ENCODE measurements around the gene C5orf34.
"Not testable (repeated sequence)": the region's sequence is repeated elsewhere in the genome, so short reads cannot be mapped to it uniquely, and the experiment has no call there.

C5orf34 gene, protein sequence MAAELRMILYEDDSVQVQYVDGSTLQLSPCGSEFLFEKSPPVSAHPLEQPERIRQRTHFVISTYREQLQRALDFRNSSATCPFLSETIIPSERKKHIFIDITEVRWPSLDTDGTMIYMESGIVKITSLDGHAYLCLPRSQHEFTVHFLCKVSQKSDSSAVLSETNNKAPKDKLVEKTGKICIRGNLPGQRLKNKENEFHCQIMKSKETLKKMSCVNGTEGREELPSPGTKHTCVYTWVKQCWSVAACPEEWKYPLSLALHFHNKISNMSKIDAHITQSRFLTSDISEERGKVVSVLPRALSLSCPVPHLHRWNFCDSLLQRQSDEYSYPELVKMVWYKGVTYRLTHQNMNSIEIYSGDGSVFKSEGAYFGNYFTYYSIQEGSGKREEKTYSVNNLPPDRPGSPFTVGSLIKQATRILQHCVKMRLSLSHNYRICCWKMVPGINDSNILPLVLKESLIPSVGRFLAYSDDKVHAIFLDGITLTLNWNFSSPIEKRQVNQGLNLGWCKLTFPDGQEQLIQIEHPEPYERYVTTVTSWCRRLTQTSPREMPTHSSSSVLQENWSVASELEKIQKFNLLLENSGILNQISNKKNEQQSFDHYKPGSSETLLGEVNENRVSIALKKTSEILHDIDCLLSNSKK

GRCh38 chr5:43514816-43515677 lies at the start of gene C5orf34:
C5orf34 (minus strand) TSS chr5:43515148; CDS start chr5:43509339, 5,809 bp downstream.
- Mint-ChIP-seq H3K9me3 (no peaks in the 10 kb centered on the region), H3K27me3 (no peaks in the 10 kb centered on the region), H3K4me1 (peaks cover 32% of the 10 kb centered on the region), H3K27ac (peak within 1 kb of the TSS; percentile 92), H3K36me3 (peaks cover 5% of the 10 kb centered on the region), H3K4me3 (peak within 1 kb of the TSS; percentile 89)
- peak; percentile 99 for ATAC-seq

DNA sequence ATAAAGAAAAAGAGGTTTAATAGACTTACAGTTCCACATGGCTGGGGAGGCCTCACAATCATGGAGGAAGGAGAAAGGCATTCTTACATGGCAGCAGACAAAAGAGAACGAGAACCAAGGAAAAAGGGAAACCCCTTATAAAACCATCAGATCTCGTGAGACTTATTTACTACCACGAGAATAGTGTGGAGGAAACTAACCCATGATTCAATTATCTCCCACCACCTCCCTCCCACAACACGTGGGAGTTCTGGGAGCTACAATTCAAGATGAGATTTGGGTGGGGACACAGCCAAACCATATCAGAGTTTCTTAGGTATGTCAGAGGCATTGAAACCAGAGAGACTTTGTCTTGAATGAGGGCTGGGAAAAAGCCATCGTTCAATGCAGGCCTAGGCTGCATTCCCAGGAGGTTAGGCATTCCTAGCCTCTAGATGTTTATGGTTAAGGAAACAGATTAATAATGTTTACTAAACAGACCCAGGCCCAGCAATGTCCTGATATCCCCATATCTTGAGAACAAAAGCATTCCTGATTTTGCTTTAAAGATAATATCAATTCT lies 49.4 kb upstream of the C5orf34 start:
- no peak for ATAC-seq
- H3K27ac Mint-ChIP-seq, result no peak overlapping the region
- H3K9me3 Mint-ChIP-seq, result no peaks in the 10 kb centered on the region
- no peaks in the 10 kb centered on the region for H3K36me3 Mint-ChIP-seq
- no peak overlapping the region for H3K4me3 Mint-ChIP-seq
- peaks cover under 1% of the 10 kb centered on the region for H3K4me1 Mint-ChIP-seq
- H3K27me3 Mint-ChIP-seq, result peaks cover 8% of the 10 kb centered on the region

DNA sequence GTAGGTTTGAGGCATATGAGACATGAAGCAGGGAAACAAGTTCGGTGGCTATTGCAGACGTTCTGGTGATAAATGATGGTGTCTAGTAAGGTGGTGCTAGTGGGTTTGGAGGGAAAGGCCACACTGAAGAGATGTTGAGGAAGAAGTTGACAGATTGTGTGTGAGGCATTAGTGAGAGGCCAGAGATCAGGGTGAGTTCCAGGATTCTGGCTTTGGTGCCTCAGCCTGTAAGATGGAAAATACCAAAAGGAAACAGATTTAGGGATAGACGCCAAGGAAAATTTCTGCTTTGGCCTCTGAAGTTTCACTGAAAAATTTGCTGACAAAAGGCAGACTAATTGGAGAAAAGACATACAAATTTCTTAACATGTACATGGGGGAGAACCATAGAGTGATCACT lies 48.4 kb upstream of the C5orf34 start:
- Mint-ChIP-seq H3K4me3 (no peak overlapping the region), H3K36me3 (no peaks in the 10 kb centered on the region), H3K4me1 (peaks cover 6% of the 10 kb centered on the region), H3K27ac (no peak overlapping the region), H3K27me3 (peaks cover 8% of the 10 kb centered on the region), H3K9me3 (no peaks in the 10 kb centered on the region)
- no peak for ATAC-seq

GRCh38 chr5:43561356-43561755 lies 46.4 kb upstream of the C5orf34 start:
- Mint-ChIP-seq H3K27me3 (peaks cover 8% of the 10 kb centered on the region), H3K4me1 (peaks cover 15% of the 10 kb centered on the region), H3K36me3 (no peaks in the 10 kb centered on the region), H3K27ac (no peak overlapping the region), H3K4me3 (no peak overlapping the region), H3K9me3 (no peaks in the 10 kb centered on the region)
- no peak for ATAC-seq

GRCh38 chr5:43560128-43560527 lies 45.2 kb upstream of the C5orf34 start:
- H3K4me3 Mint-ChIP-seq, result no peak overlapping the region
- no peak for ATAC-seq
- H3K36me3 Mint-ChIP-seq, result no peaks in the 10 kb centered on the region
- no peak overlapping the region for H3K27ac Mint-ChIP-seq
- H3K9me3 Mint-ChIP-seq, result no peaks in the 10 kb centered on the region
- peaks cover 8% of the 10 kb centered on the region for H3K27me3 Mint-ChIP-seq
- peaks cover 15% of the 10 kb centered on the region for H3K4me1 Mint-ChIP-seq

GRCh38 chr5:43556857-43557542 lies 42.1 kb upstream of the C5orf34 start, which contains the start of gene PAIP1:
PAIP1 (minus strand) TSS chr5:43557077; CDS start chr5:43556846, 231 bp downstream.
- ATAC-seq, result peak; percentile 92

GRCh38 chr5:43556607-43556856 lies 41.6 kb upstream of the C5orf34 start:
- Mint-ChIP-seq H3K4me3 (peak overlapping the region; percentile 89), H3K4me1 (peaks cover 15% of the 10 kb centered on the region), H3K27ac (peak overlapping the region; percentile 95)
- not testable (repeated sequence) for H3K27me3 Mint-ChIP-seq, H3K9me3 Mint-ChIP-seq, H3K36me3 Mint-ChIP-seq
- peak; percentile 95 for ATAC-seq

More at GRCh38 chr5:43556857-43557542, 42.1 kb upstream of the C5orf34 start, which contains the start of gene PAIP1:
- Mint-ChIP-seq H3K36me3 (no peaks in the 10 kb centered on the region), H3K9me3 (no peaks in the 10 kb centered on the region), H3K4me1 (peaks cover 15% of the 10 kb centered on the region), H3K27me3 (no peaks in the 10 kb centered on the region), H3K27ac (peak within 1 kb of the TSS; percentile 95), H3K4me3 (peak within 1 kb of the TSS; percentile 89)

DNA sequence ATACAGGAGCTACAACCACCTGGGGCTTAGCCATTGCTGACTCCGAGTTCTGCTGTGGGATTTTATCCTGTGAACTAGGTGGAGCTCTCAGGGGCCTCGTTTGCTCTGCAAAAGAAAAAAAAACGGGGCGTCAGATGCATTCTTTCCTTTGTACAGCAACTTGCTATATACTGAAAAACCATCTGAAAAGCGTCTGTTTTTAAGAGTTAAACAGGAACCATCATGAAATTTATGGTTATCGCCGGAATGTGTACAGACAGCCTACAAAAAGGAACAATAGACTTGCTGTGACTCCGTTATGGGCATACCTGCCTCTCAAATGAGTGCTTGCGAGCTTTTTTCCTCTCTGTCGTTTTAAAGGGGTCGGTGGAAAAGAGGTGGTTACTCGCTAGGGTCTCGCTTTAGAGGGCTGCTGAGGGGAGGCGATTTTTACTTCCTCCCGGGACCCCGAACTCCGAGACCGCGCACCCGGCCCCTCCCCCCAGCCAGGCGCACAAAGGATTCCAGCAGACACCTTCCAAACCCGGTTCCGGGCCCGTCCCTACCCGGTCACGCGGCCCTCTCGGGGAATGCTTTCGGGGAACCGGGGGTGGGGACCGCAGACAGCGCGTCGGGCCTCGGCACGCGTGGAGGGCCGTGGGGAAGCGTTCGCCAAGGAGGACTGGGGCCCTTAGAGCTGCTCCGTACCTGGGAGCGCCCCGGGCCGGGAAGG lies 41.1 kb upstream of the C5orf34 start:
- H3K36me3 Mint-ChIP-seq, result peaks cover 2% of the 10 kb centered on the region
- no peaks in the 10 kb centered on the region for H3K9me3 Mint-ChIP-seq
- no peaks in the 10 kb centered on the region for H3K27me3 Mint-ChIP-seq
- peaks cover 17% of the 10 kb centered on the region for H3K4me1 Mint-ChIP-seq
- no peak for ATAC-seq
- peak overlapping the region; percentile 95 for H3K27ac Mint-ChIP-seq
- H3K4me3 Mint-ChIP-seq, result peak overlapping the region; percentile 89

DNA sequence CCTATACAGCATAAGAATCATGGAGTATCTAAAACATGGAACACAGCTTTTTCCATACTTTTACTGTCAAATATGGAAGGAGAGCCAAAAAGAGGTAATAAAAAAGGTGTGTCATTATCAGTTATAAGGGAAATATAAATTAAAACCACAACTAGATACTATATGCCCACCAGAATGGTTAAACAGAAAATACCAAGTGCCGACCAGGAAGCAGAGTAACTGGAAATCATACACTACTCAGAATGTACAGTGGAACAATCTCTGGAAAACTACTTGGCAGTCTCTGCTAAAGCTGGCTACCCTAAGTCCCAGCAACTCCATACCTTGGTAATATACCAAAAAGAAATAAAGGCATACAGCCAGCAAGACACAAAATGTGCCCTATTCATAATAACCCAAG lies 39.5 kb upstream of the C5orf34 start:
- Mint-ChIP-seq H3K36me3 (peaks cover 9% of the 10 kb centered on the region), H3K9me3 (no peaks in the 10 kb centered on the region), H3K27me3 (no peaks in the 10 kb centered on the region), H3K27ac (no peak overlapping the region), H3K4me1 (peaks cover 24% of the 10 kb centered on the region), H3K4me3 (no peak overlapping the region)
- ATAC-seq, result no peak

GRCh38 chr5:43553381-43553780 lies 38.4 kb upstream of the C5orf34 start:
- Mint-ChIP-seq H3K9me3 (no peaks in the 10 kb centered on the region), H3K27me3 (no peaks in the 10 kb centered on the region), H3K36me3 (peaks cover 13% of the 10 kb centered on the region), H3K27ac (no peak overlapping the region), H3K4me1 (peaks cover 22% of the 10 kb centered on the region), H3K4me3 (no peak overlapping the region)
- no peak for ATAC-seq

- H3K9me3 Mint-ChIP-seq, result no peaks in the 10 kb centered on the region
- no peak overlapping the region for H3K27ac Mint-ChIP-seq
Measured at GRCh38 chr5:43551731-43552130, 36.8 kb upstream of the C5orf34 start.

DNA sequence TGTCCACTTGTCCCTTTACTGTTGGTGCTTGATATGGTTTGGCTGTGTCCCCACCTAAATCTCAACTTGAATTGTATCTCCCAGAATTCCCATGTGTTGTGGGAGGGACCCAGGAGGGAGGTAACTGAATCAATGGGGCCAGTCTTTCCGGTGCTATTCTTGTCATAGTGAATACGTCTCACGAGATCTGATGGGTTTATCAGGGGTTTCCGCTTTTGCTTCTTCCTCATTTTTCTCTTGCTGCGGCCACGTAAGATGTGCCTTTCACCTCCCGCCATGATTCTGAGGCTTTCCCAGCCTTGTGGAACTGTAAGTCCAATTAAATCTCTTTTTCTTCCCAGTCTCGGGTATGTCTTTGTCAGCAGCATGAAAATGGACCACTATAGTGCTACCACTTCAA lies 34.3 kb upstream of the C5orf34 start:
- H3K4me3 Mint-ChIP-seq, H3K27me3 Mint-ChIP-seq, ATAC-seq, H3K9me3 Mint-ChIP-seq, H3K27ac Mint-ChIP-seq: not testable (repeated sequence)
- peaks cover 29% of the 10 kb centered on the region for H3K36me3 Mint-ChIP-seq
- peaks cover 24% of the 10 kb centered on the region for H3K4me1 Mint-ChIP-seq

More at GRCh38 chr5:43551731-43552130, 36.8 kb upstream of the C5orf34 start:
- ATAC-seq, result no peak
- peaks cover 14% of the 10 kb centered on the region for H3K4me1 Mint-ChIP-seq
- H3K27me3 Mint-ChIP-seq, result no peaks in the 10 kb centered on the region
- no peak overlapping the region for H3K4me3 Mint-ChIP-seq
- H3K36me3 Mint-ChIP-seq, result peaks cover 13% of the 10 kb centered on the region

DNA sequence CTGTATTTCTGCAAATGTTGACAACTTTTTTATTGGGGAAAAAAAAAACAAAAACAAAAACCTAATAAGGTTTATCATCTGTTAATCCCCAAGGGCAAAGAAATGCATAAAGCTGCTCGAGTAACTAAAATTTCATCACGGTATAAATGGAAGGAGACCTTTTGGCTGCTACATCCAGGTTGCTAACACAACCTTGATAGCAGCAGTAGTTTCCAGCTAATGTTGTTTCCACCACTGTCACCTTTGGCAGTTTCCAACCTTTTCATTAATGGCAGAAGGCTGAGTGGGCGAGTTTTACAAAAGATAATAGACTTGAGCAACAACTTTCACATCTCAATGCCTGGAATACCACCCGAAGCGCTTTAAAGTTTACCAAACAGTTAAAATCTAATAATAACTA lies 33.4 kb upstream of the C5orf34 start:
- H3K27ac Mint-ChIP-seq, result no peak overlapping the region
- no peaks in the 10 kb centered on the region for H3K9me3 Mint-ChIP-seq
- no peak for ATAC-seq
- H3K4me1 Mint-ChIP-seq, result peaks cover 25% of the 10 kb centered on the region
- peaks cover 33% of the 10 kb centered on the region for H3K36me3 Mint-ChIP-seq
- no peaks in the 10 kb centered on the region for H3K27me3 Mint-ChIP-seq
- H3K4me3 Mint-ChIP-seq, result no peak overlapping the region

GRCh38 chr5:43547532-43547931 lies 32.6 kb upstream of the C5orf34 start:
- H3K27me3 Mint-ChIP-seq, result no peaks in the 10 kb centered on the region
- H3K36me3 Mint-ChIP-seq, result peaks cover 38% of the 10 kb centered on the region
- no peak for ATAC-seq
- no peak overlapping the region for H3K27ac Mint-ChIP-seq
- no peak overlapping the region for H3K4me3 Mint-ChIP-seq
- H3K9me3 Mint-ChIP-seq, result no peaks in the 10 kb centered on the region
- H3K4me1 Mint-ChIP-seq, result peaks cover 25% of the 10 kb centered on the region
